ENCODE measurements around the gene KRT76.

The KRT76 gene

DNA sequence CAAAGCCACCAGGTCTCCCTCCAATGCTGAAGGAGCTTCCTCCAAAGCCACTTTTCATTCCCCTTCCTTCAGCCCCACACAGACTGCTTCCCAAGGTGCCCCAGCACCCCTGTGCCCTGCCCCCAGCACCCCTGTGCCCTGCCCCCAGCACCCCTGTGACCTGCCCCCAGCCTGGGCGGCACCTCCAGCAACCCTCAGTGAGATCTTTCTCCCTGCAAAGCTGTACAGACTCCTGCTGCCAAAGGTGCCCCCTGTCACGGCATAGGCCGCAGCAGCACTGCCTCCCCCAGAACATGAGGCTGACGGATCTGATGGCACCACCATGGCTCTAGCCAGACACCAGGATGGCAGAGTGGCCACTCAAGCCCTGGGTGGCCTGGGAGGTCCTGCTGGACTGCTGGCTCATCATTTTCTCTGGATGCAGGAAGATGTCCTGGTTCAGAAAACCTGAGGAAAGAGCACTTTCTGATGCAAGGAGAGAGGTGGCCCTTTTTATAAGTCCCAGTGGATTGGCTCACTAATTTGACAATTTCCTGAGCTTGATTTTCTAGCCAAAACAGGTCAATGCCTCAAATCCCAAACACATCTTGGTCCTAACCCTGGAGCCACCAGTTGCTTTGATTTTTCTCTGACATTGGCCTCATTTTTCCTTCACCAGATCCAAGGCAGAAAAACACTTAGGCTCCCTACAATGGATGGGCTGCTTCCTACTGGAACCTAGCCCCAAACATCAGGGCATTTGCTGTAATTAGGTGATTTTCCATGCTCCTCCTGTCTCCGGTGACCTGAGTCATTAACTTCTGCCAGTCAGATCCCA lies 41.1 kb downstream of the KRT76 start:
- no peak overlapping the region for H3K4me3 ChIP-seq (ENCODE audit: low read depth, low read length)
- ChIA-PET CTCF (no interaction called here), POLR2A (no interaction called here)
- no peak for DNase-seq (ENCODE audit: low read depth, low spot score)
- TF ChIP-seq CTCF (IDR thresholded peaks at IDR 0.05; ENCODE audit: insufficient read depth, low read length, missing control alignments) = no peak

GRCh38 chr12:52735106-52735505 lies 42.0 kb downstream of the KRT76 start:
- no peak overlapping the region for H3K4me3 ChIP-seq (ENCODE audit: low read depth, low read length)
- ChIA-PET POLR2A (no interaction called here), CTCF (no interaction called here)
- no peak for TF ChIP-seq CTCF (IDR thresholded peaks at IDR 0.05; ENCODE audit: insufficient read depth, low read length, missing control alignments)
- DNase-seq (ENCODE audit: low read depth, low spot score) = no peak

- DNase-seq (ENCODE audit: low read depth, low spot score) = no peak
- POLR2A ChIA-PET = no interaction called here
- CTCF ChIA-PET = no interaction called here
- TF ChIP-seq CTCF (IDR thresholded peaks at IDR 0.05; ENCODE audit: insufficient read depth, low read length, missing control alignments) = no peak
- H3K4me3 ChIP-seq (ENCODE audit: low read depth, low read length) = no peak overlapping the region
Measured at GRCh38 chr12:52730793-52731192, 46.4 kb downstream of the KRT76 start.

DNA sequence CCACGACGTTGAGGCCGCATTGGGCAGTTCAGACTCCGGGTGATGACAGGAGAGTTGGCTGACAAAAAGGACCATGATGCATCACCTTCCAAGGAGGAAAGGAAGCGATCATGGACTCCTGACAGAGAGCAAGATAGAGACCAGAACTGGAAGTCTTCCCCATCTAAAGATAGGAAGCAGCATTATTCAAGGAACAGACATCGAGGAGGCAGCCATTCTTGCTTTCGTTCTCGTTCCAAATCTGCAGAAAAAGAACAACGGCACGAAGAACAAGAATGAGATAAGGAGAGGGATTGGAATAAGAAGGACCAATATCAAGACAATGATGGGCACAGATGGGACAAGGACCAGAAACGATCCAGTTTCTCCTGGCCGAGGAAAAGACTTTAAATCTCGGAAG lies 46.8 kb downstream of the KRT76 start:
- ChIA-PET POLR2A (no interaction called here), CTCF (no interaction called here)
- H3K4me3 ChIP-seq (ENCODE audit: low read depth, low read length) = no peak overlapping the region
- TF ChIP-seq CTCF (IDR thresholded peaks at IDR 0.05; ENCODE audit: insufficient read depth, low read length, missing control alignments) = no peak
- DNase-seq (ENCODE audit: low read depth, low spot score) = no peak

DNA sequence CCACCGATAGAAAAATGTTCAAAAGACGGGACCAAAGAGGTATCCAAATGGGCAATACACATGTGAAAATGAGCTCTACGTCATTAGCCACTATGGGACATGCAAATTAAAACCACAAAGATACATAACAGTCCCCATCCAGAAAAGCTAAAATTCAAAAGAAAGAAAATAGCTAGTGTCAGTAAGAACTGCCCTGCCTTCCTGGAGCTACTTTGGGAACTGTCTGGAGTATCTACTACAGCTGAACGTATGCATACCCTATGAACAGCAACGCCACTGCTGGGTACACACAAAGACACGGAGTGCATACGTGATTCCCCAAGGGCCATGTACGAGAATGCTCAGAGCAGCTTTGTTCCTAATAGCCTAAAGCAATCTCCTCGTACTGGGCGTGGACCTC lies 48.0 kb downstream of the KRT76 start:
- ChIA-PET CTCF (no interaction called here), POLR2A (no interaction called here)
- TF ChIP-seq CTCF (IDR thresholded peaks at IDR 0.05; ENCODE audit: insufficient read depth, low read length, missing control alignments) = no peak
- DNase-seq (ENCODE audit: low read depth, low spot score) = no peak
- no peak overlapping the region for H3K4me3 ChIP-seq (ENCODE audit: low read depth, low read length)

DNA sequence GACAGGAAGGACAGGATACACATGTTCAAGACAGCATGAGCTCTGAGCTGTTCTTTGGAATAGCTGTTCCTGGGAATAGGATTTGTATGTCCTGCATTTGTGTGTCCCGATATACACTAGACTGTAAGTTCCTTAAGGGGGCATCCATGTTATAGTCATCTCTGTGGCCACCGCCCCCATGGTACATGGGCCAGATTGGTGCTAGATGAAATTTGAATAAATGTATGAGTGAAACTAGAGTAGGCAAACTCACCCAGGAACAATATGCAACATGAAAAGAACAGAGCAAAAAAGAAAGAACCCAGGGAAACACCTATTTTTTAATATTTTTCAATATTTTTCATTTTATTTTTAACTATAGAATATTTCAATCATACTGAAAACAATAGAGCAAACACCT lies 48.8 kb downstream of the KRT76 start:
- POLR2A ChIA-PET = no interaction called here
- DNase-seq (ENCODE audit: low read depth, low spot score) = no peak
- CTCF ChIA-PET = no interaction called here

More for the DNA sequence above, 48.8 kb downstream of the KRT76 start:
- H3K4me3 ChIP-seq (ENCODE audit: low read depth, low read length) = no peak overlapping the region
- TF ChIP-seq CTCF (IDR thresholded peaks at IDR 0.05; ENCODE audit: insufficient read depth, low read length, missing control alignments) = no peak
